MG63 (cell line): ENCODE measurements around the gene IL13. TPM values are rescaled to one million over a fixed set of nuclear protein-coding genes. Genes with fewer than 3 reads are reported as not detected.

Experiments used
- DNase-seq: peaks from one replicate; pipeline ENCODE4 v3.0.0-alpha.2; 2020
- H3K27me3 ChIP-seq: fragments of 250-450 bp; sonication (Bioruptor Pico); 2 replicates; pipeline ENCODE4 v1.5.1; 2020; ENCODE audit warnings: mild to moderate bottlenecking, moderate library complexity
- H3K36me3 ChIP-seq: fragments of 250-450 bp; sonication (Bioruptor Pico); 2 replicates; pipeline ENCODE4 v1.5.1; 2020; ENCODE audit warnings: mild to moderate bottlenecking, moderate library complexity
- H3K4me3 ChIP-seq: fragments of 250-450 bp; sonication (Bioruptor Pico); 2 replicates; pipeline ENCODE4 v1.5.1; 2020; ENCODE audit warnings: mild to moderate bottlenecking, moderate library complexity
- H3K9me3 ChIP-seq: fragments of 250-450 bp; sonication (Bioruptor Pico); 2 replicates; pipeline ENCODE4 v1.5.1; 2020; ENCODE audit warnings: mild to moderate bottlenecking, moderate library complexity
- total RNA-seq: library from RNA; depleted of rRNA; stranded (reverse); fragments of >200 nt; shearing (Covaris generic); gene quantifications from 2 replicates; pipeline ENCODE4 v1.2.3, GENCODE V29; 2014; ENCODE audit warnings: low replicate concordance

IL13 gene
- total RNA-seq, 1 experiment from 2014 or later = not detected

GRCh38 chr5:132647473-132647872 is 10.5 kb upstream of the IL13 start:
- H3K4me3 ChIP-seq = no peak overlapping the region
- no peak for DNase-seq
- peaks cover 14% of the 10 kb centered on the region for H3K36me3 ChIP-seq
- H3K9me3 ChIP-seq = no peaks in the 10 kb centered on the region; the same call in none of the 2 replicates
- no peaks in the 10 kb centered on the region for H3K27me3 ChIP-seq

GRCh38 chr5:132648355-132648754 is 9.6 kb upstream of the IL13 start:
- peaks cover 5% of the 10 kb centered on the region for H3K36me3 ChIP-seq
- no peaks in the 10 kb centered on the region for H3K27me3 ChIP-seq
- no peak for DNase-seq

DNA sequence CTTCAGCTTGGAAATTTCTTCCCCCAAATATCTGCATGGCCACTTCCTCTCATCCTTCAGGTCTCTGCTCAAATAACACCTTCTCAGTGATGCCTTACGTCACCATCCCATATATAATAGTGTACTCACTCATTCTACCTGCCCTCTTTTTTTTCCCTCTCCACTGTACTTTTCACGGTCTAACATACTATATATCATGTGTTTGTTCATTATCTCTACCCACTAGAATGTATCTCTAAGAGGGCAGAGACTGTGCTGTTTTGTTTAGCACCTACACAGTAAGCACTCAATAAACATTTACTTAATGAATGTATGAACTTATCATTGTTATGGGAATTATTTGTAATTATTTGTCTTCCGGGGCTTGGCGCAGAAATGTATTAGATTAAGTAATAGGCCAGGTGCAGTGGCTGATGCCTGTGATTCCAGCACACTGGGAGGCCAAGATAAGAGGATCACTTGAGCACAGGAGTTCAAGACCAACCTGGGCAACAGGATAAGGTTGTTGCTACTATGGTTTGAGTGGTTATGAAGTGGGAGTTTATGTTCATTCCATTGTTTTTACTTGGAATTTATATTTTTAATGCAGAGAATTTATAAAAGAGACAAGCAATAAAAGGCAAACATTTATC is 6.0 kb upstream of the IL13 start:
- Histone ChIP-seq H3K9me3 (no peaks in the 10 kb centered on the region; the same call in 1 of the 2 replicates), H3K27me3 (no peaks in the 10 kb centered on the region), H3K4me3 (no peak overlapping the region), H3K36me3 (no peaks in the 10 kb centered on the region)
- no peak for DNase-seq

More at GRCh38 chr5:132648355-132648754, 9.6 kb upstream of the IL13 start:
- Histone ChIP-seq H3K9me3 (no peaks in the 10 kb centered on the region; the same call in none of the 2 replicates), H3K4me3 (no peak overlapping the region)

DNA sequence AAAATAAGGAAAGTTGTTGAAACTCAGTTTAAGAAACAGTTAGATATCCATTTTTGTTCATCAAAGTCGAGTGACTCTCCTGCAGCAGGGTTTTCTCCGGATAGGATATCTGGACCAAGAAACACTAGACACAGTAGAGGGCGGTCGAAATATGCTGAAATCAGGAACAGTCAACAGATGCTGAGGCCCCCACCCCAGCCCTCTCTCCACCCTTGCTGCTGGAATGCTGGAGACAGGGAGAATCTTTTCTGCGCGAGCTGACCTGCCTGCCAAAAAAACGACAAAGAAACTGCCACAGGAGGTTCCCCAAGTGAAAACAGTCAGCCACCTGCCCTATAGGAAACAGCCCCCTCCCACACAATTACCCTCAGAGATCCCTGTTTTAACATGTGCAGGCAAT is 4.3 kb upstream of the IL13 start:
- H3K36me3 ChIP-seq = no peaks in the 10 kb centered on the region
- no peak overlapping the region for H3K4me3 ChIP-seq
- DNase-seq = no peak
- no peaks in the 10 kb centered on the region; the same call in 1 of the 2 replicates for H3K9me3 ChIP-seq
- H3K27me3 ChIP-seq = no peaks in the 10 kb centered on the region

DNA sequence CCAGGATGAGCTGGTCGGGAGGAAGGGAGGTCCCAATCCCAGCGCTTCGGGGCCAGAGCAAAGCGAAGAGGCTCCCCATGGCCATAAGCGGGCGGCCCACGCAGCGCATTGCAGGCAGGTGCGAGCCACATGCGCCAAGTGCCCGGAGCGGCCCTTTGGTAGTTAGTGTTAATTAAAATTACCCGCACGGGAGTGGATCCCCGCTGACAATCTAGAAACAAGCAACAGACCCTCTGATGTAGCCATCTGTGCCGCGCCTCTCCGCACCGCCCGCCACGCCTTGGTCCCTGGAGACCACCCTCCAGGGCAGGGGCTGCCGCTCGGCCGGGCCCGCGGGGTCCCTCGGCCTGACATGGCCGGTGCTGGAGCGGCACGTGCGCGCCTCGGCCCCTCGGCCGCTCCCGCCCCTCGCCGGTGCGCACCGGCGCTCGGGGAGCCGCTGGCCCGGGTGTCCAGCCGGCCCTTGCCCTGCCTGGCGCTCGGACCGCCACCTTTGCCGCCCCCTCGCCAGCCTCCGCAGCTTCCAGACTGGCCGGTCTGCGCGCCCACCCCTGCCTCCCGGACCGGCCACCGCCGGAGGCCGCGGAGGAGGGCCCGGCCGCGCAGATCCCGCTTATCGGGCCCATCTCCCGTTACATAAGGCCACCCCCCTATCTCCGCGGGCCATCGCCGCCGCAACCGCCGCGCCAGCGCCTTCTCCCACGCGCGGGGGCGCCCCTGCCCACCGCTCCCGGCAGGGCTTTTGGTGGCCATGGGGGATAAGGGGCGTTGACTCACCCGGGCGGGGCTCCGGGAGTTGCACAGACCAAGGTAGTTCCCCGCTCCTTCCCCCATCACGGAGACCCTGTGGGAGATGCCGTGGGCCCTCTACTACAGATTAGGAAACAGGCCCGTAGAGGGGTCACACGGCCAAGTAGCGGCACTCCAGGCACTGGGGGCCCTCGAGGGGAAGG is 1.9 kb upstream of the IL13 start:
- H3K36me3 ChIP-seq = no peaks in the 10 kb centered on the region
- H3K4me3 ChIP-seq = no peak overlapping the region
- DNase-seq = no peak
- no peaks in the 10 kb centered on the region; the same call in 1 of the 2 replicates for H3K9me3 ChIP-seq
- no peaks in the 10 kb centered on the region for H3K27me3 ChIP-seq

DNA sequence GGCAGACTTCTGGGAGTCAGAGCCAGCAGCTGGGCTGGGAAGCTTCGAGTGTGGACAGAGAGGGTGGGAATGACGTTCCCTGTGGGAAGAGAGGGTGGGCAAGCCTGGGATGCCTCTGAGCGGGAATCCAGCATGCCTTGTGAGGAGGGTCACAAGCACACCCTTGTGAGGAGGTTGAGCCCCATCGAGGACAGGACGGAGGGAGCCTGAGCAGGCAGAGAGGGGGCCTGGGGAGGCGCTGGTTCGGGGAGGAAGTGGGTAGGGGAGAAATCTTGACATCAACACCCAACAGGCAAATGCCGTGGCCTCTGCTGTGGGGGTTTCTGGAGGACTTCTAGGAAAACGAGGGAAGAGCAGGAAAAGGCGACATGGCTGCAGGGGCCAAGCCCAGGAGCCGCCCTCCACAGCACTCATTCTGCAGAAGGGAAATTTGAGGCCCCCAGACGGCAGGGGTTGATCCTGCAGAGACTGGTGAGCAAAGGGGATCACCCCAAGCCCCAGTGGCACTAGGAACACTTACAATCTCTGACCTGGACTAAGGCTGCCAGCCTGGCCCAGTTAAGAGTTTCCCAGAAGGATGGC is 1.1 kb upstream of the IL13 start:
- H3K4me3 ChIP-seq = no peak overlapping the region
- no peaks in the 10 kb centered on the region for H3K27me3 ChIP-seq
- H3K36me3 ChIP-seq = no peaks in the 10 kb centered on the region
- no peaks in the 10 kb centered on the region for H3K9me3 ChIP-seq
- DNase-seq = no peak

- no peak for DNase-seq
- Histone ChIP-seq H3K9me3 (no peaks in the 10 kb centered on the region), H3K27me3 (no peaks in the 10 kb centered on the region), H3K36me3 (no peaks in the 10 kb centered on the region), H3K4me3 (no peak overlapping the region)
These were observed 669 bp downstream of the IL13 start for GRCh38 chr5:132658381-132659302.

GRCh38 chr5:132659598-132660493 is 1.9 kb downstream of the IL13 start:
- Histone ChIP-seq H3K27me3 (no peaks in the 10 kb centered on the region), H3K4me3 (no peak overlapping the region), H3K36me3 (no peaks in the 10 kb centered on the region), H3K9me3 (no peaks in the 10 kb centered on the region)
- no peak for DNase-seq

DNA sequence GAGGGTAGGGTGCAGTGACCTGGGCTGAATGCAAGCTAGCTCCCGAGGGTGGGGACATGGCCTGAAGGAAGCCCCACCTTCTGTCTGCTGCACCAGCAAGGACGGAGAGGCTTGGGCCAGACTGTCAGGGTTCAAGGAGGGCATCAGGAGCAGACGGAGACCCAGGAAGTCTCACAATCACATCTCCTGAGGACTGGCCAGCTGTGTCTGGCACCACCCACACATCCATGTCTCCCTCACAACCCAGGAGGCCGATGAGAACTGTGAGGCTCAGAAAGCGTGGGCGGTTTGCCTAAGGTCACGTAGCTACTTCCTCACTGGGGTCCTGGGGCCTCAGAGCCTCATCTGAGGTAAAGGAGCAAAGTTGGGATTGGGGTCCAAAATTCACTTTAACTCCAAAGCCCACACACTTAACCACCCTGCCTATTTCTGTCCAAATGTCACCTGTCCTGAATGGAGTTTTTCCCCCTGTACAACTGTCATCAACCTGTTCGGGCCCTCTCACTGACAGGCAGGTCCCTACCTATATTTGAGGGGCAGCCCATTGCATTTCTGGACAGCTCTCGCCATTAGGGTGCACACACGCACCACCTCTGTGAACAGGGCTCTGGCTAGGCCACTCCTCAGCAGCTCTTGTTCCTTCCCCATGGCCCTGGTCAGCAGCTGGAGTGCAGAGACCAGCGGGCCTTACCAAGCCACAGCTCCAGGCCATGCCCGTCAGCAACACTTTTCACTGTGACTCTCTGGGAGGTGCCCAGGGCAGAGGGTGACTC is 3.4 kb downstream of the IL13 start:
- no peaks in the 10 kb centered on the region for H3K27me3 ChIP-seq
- DNase-seq = no peak

GRCh38 chr5:132662004-132662401 is 4.0 kb downstream of the IL13 start:
- no peaks in the 10 kb centered on the region for H3K9me3 ChIP-seq
- H3K4me3 ChIP-seq = no peak overlapping the region
- no peaks in the 10 kb centered on the region for H3K27me3 ChIP-seq
- no peak for DNase-seq
- H3K36me3 ChIP-seq = no peaks in the 10 kb centered on the region

More for the DNA sequence above, 3.4 kb downstream of the IL13 start:
- no peaks in the 10 kb centered on the region for H3K9me3 ChIP-seq
- no peak overlapping the region for H3K4me3 ChIP-seq
- no peaks in the 10 kb centered on the region for H3K36me3 ChIP-seq

DNA sequence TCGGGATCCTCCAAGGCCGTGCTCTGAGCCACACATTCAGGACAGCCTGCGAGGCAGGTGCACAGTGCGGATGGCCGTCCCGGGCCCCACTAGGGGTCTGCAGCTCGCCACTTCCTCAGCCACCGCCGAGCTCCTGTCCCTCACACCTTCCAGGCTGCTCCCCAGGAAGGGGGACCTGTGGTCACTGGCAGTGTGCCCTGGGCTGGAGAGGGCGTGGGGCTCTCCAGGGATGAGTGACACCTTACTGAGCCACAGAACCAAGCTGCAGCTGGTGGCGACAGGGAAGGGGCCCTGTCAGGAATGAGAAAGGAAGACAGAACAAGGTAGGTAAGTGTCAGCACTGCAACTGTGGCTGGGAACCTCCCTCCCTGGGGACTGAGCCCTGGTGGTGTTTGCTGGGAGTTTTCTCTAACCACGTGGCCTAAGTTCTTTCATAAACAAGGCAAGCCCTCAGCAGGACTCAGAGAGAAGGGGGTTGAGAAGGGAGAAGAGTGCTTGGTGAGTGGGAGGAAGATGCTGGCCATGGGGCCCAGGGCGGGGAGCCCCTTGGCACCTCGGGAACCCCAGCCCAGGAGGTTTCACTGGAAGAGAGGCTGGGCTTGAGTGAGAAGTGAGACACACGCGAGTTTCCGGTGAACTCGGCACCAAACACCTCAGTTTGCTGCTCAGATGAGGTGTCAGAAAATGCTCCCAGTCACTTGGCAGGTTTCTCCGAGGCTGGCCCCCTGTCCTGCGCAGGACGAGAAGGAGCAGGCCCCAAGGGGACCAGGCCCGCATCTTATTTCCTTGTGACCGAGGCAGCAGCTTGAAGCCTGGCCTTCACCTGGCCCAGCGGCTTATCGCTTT is 5.2 kb downstream of the IL13 start:
- no peak for DNase-seq
- Histone ChIP-seq H3K9me3 (no peaks in the 10 kb centered on the region), H3K36me3 (no peaks in the 10 kb centered on the region), H3K27me3 (no peaks in the 10 kb centered on the region), H3K4me3 (no peak overlapping the region)

GRCh38 chr5:132663771-132664695 is 6.1 kb downstream of the IL13 start:
- DNase-seq = no peak
- H3K4me3 ChIP-seq = no peak overlapping the region

GRCh38 chr5:132664696-132665209 is 6.8 kb downstream of the IL13 start:
- Histone ChIP-seq H3K4me3 (no peak overlapping the region), H3K27me3 (no peaks in the 10 kb centered on the region), H3K9me3 (no peaks in the 10 kb centered on the region), H3K36me3 (no peaks in the 10 kb centered on the region)
- DNase-seq = no peak

More at GRCh38 chr5:132663771-132664695, 6.1 kb downstream of the IL13 start:
- Histone ChIP-seq H3K36me3 (no peaks in the 10 kb centered on the region), H3K27me3 (no peaks in the 10 kb centered on the region), H3K9me3 (no peaks in the 10 kb centered on the region)
